Progenitor cell of endocrine pancreas (in vitro differentiated cells): ENCODE data around the gene PHAF1. TPM values are rescaled to one million over a fixed set of nuclear protein-coding genes. Genes with fewer than 3 reads are reported as not detected.
A peak's percentile ranks its signal among the peaks of the same experiment; 100 is the strongest.

Experiments
- DNase-seq: peaks from one replicate; pipeline ENCODE4 v3.0.0; 2021; ENCODE audit warnings: low spot score; ENCODE audit not compliant: unreplicated experiment
- H3K27ac Mint-ChIP-seq: 2 replicates; pipeline ENCODE4 v1.8.0; 2021; ENCODE audit warnings: mild to moderate bottlenecking, moderate library complexity, mixed read lengths
- H3K27me3 Mint-ChIP-seq: 2 replicates; pipeline ENCODE4 v1.8.0; 2021; ENCODE audit warnings: mixed read lengths
- H3K36me3 Mint-ChIP-seq: 2 replicates; pipeline ENCODE4 v1.8.0; 2022; ENCODE audit warnings: mixed read lengths; ENCODE audit not compliant: insufficient read depth
- H3K4me1 Mint-ChIP-seq: 2 replicates; pipeline ENCODE4 v1.8.0; 2021; ENCODE audit warnings: low read depth, mixed read lengths
- H3K4me3 Mint-ChIP-seq: 2 replicates; pipeline ENCODE4 v1.8.0; 2021; ENCODE audit warnings: low read depth, mild to moderate bottlenecking, moderate library complexity, mixed read lengths
- H3K9me3 Mint-ChIP-seq: 2 replicates; pipeline ENCODE4 v1.8.0; 2021; ENCODE audit warnings: low read depth, mixed read lengths
- total RNA-seq: library from RNA; stranded (reverse); gene quantifications from 2 replicates; pipeline ENCODE4 v1.2.1, GENCODE V29; 2021
- TF ChIP-seq, protein P1 (sequence below): fragments of 200-600 bp; sonication (generic); IDR thresholded peaks from one replicate; pipeline ENCODE4 v1.5.0; 2021; ENCODE audit warnings: antibody characterized with exemption, mild to moderate bottlenecking; ENCODE audit not compliant: unreplicated experiment

PHAF1 gene
- total RNA-seq, 1 donor from 2014 or later = 21.0 TPM

DNA sequence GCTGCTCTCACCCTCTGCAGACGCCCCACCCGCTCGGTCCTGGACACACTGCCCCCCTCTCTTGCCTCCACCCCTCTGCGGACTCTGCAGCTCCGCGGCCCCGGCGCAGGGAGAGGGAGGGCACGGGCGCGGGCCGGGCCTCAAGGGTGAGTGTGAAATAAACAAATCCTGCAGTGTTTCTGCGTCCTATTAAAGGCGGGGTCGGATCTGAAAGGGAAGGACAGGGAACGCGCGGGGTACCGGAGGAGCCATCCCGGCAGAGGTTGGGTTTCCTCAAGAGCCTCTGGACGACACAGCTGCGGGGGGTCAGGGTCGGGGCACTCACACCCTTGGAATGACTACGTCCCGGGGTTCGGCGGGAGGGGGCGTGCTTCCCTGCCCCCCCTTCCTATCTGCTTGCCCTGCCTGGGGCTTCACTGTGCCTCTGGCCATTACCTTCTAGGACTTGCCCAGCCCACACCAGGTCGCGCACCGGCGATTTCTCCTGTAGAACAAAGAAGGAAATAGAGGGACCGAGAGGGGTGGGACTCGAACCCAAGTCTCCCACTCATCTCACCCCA is 54.3 kb downstream of the PHAF1 start:
- DNase-seq = no peak
- Mint-ChIP-seq H3K36me3 (no peaks in the 10 kb centered on the region), H3K4me3 (peak overlapping the region; percentile 31), H3K4me1 (peaks cover 2% of the 10 kb centered on the region), H3K9me3 (no peaks in the 10 kb centered on the region), H3K27me3 (peaks cover 80% of the 10 kb centered on the region), H3K27ac (no peak overlapping the region)
- TF ChIP-seq, protein P1, sequence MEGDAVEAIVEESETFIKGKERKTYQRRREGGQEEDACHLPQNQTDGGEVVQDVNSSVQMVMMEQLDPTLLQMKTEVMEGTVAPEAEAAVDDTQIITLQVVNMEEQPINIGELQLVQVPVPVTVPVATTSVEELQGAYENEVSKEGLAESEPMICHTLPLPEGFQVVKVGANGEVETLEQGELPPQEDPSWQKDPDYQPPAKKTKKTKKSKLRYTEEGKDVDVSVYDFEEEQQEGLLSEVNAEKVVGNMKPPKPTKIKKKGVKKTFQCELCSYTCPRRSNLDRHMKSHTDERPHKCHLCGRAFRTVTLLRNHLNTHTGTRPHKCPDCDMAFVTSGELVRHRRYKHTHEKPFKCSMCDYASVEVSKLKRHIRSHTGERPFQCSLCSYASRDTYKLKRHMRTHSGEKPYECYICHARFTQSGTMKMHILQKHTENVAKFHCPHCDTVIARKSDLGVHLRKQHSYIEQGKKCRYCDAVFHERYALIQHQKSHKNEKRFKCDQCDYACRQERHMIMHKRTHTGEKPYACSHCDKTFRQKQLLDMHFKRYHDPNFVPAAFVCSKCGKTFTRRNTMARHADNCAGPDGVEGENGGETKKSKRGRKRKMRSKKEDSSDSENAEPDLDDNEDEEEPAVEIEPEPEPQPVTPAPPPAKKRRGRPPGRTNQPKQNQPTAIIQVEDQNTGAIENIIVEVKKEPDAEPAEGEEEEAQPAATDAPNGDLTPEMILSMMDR = no peak

DNA sequence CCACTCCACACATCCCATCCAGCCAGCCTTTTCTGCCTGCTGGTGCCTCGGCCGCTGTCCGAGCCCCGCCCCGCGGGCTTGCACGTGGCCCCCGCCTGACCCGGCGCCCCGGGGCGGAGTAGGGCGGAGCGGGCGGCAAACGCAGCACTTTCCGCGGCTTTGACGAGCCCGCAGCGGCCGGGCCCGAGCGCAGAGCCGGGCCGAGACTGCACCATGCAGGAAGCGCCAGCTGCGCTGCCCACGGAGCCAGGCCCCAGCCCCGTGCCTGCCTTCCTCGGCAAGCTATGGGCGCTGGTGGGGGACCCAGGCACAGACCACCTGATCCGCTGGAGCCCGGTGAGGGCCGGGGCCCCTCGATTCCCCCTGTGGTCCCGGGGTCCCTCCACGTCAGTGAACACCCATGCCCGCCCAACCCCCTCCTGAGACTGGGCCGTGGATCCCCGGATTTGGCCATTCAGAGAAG is 54.9 kb downstream of the PHAF1 start, which contains the start of gene HSF4:
HSF4 (plus strand) TSS at position 147 of the 463 bp plus-strand sequence; CDS start at position 214, 67 bp downstream.
- H3K27ac Mint-ChIP-seq = no peak within 1 kb of the TSS
- TF ChIP-seq, protein P1 = no peak
- H3K36me3 Mint-ChIP-seq = no peaks in the 10 kb centered on the region
- DNase-seq = no peak
- H3K9me3 Mint-ChIP-seq = no peaks in the 10 kb centered on the region
- peaks cover 80% of the 10 kb centered on the region for H3K27me3 Mint-ChIP-seq
- H3K4me1 Mint-ChIP-seq = peaks cover 2% of the 10 kb centered on the region
- H3K4me3 Mint-ChIP-seq = peak within 1 kb of the TSS; percentile 31

DNA sequence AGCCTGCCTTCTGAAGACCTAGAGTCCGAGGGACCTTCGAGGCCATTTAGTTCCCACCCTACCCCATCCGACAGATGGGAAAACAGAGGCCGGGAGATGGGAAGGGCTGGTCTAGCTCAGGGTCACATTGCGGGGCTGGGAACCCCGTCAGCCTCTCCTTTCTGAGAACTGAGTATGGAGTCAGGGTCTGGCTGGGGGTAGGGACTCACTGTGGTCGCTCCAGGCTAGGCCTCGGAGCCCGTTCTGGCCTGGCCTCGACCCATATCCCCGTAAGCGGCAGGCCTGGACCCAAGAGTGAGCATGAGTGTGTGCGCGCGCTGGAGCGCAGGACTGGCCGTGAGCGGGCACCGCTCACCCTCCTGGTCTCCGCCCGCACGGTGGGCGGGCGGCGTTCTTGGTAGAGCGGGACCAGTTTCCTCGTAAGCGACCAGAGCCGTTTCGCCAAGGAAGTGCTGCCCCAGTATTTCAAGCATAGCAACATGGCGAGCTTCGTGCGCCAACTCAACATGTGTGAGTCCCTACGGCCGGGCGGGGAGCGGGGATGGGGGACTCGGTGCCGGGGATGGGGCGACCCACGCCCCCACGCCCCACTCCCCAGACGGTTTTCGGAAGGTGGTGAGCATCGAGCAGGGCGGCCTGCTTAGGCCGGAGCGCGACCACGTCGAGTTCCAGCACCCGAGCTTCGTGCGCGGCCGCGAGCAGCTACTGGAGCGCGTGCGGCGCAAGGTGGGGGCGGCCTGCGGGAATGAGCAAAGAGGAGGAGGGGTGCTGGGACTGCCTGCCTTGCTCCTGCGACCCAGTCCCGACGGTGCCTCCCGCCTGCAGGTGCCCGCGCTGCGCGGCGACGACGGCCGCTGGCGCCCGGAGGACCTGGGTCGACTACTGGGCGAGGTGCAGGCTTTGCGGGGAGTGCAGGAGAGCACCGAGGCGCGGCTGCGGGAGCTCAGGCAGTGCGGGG is 55.7 kb downstream of the PHAF1 start:
- H3K4me3 Mint-ChIP-seq = no peak overlapping the region
- DNase-seq = no peak
- H3K9me3 Mint-ChIP-seq = no peaks in the 10 kb centered on the region
- H3K27me3 Mint-ChIP-seq = peaks cover 81% of the 10 kb centered on the region
- peaks cover 6% of the 10 kb centered on the region for H3K4me1 Mint-ChIP-seq
- TF ChIP-seq, protein P1 = no peak
- no peak overlapping the region for H3K27ac Mint-ChIP-seq
- no peaks in the 10 kb centered on the region for H3K36me3 Mint-ChIP-seq

DNA sequence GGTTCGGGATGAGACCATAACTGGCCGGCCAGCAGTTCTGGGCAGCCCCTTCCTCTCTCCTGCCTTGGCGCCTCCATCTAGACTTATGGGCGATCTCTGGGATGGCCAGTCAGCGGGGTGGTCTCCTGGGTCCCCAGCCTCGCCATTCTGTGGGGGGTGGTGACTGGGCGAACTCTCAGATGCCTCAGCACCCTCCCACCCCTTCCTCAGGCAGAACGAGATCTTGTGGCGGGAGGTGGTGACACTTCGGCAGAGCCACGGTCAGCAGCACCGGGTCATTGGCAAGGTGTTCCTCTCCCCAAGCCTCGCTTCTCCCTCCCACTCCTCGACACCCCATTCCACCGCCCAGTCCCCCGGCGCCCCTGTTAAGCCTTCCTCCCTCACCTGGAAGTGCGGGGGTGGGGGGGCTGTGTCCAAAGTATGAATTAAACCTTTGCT is 56.4 kb downstream of the PHAF1 start:
- TF ChIP-seq, protein P1 = no peak
- H3K9me3 Mint-ChIP-seq = no peaks in the 10 kb centered on the region
- no peaks in the 10 kb centered on the region for H3K36me3 Mint-ChIP-seq
- no peak overlapping the region for H3K4me3 Mint-ChIP-seq
- peaks cover 78% of the 10 kb centered on the region for H3K27me3 Mint-ChIP-seq
- no peak overlapping the region for H3K27ac Mint-ChIP-seq
- no peak for DNase-seq
- peaks cover 9% of the 10 kb centered on the region for H3K4me1 Mint-ChIP-seq

DNA sequence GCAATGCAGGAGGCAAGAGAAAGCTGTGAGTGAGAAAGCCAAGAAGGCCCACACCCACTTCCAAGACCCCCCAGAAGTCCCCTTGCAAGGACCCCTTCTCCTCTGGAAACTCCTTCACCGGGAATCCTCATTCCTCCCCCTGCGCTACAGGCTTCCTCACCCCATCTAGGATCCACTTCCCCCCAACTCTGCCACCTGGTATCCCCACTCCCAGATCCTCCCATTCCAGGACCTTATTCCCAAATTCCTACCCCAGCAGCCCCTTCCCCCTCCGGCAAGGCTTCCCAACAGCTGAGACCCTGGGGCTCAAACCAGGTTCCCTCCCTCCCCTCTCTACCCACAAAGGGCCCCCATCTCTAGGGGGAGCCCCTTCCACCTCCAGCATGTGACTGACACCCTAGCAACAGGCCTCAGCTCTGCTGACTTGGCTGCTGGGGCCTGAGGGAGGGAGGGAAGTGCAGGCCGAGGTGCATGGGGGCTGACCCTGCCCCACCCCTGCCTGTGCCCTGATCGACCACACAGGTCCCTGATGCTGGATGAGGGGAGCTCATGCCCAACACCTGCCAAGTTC is 56.9 kb downstream of the PHAF1 start:
- peaks cover 10% of the 10 kb centered on the region for H3K4me1 Mint-ChIP-seq
- H3K4me3 Mint-ChIP-seq = no peak overlapping the region
- peaks cover 80% of the 10 kb centered on the region for H3K27me3 Mint-ChIP-seq

More for the DNA sequence above, 56.9 kb downstream of the PHAF1 start:
- DNase-seq = no peak
- Mint-ChIP-seq H3K36me3 (no peaks in the 10 kb centered on the region), H3K27ac (no peak overlapping the region), H3K9me3 (no peaks in the 10 kb centered on the region)
- TF ChIP-seq, protein P1 = no peak
